Measurements from ENCODE around the gene GPM6B. TPM values are rescaled to one million over a fixed set of nuclear protein-coding genes. Genes with fewer than 3 reads are reported as not detected.

Gene GPM6B
- total RNA-seq, 2 experiments from 2014 or later, result not detected

- peaks cover 4% of the 10 kb centered on the region for H3K4me1 ChIP-seq (ENCODE audit: insufficient read depth, low read length, poor library complexity, severe bottlenecking)
- no peak overlapping the region for H2AFZ ChIP-seq (ENCODE audit: low read length)
- no peaks in the 10 kb centered on the region for H3K79me2 ChIP-seq (ENCODE audit: insufficient read depth, low read depth, low read length)
- H3K4me3 ChIP-seq (ENCODE audit: low read depth, low read length, poor library complexity, severe bottlenecking), result no peak overlapping the region
- intact Hi-C loops (cut with micrococcal nuclease; ENCODE audit: unreplicated experiment), result no loop called here
- BruUV-seq (replicated peaks), result no TSS peak
- no peak overlapping the region for H3K4me2 ChIP-seq (ENCODE audit: low read length)
- no peaks in the 10 kb centered on the region for H4K20me1 ChIP-seq (ENCODE audit: insufficient read depth, low read length)
- DNase-seq (ENCODE audit: low spot score), result no peak
- no peak overlapping the region for H3K27ac ChIP-seq (ENCODE audit: low read depth, low read length, poor library complexity, severe bottlenecking)
- H3K9me2 ChIP-seq (ENCODE audit: insufficient read depth, low read length), result no peaks in the 10 kb centered on the region
- no peaks in the 10 kb centered on the region for H3K36me3 ChIP-seq (ENCODE audit: insufficient read depth, low read length)
- POLR2A ChIA-PET, result no interaction called here
- no peaks in the 10 kb centered on the region for H3K9me3 ChIP-seq (ENCODE audit: low read length)
- CTCF ChIA-PET (ENCODE audit: unreplicated experiment), result no interaction called here
- TF ChIP-seq CTCF (conservative IDR thresholded peaks at IDR 0.05; ENCODE audit: low read length) (no peak), EZH2phosphoT487 (IDR thresholded peaks at IDR 0.05; ENCODE audit: borderline replicate concordance, low read depth, low read length) (no peak)
Measured at GRCh38 chrX:13808865-13809264, 8.0 kb downstream of the GPM6B start.

- Histone ChIP-seq H3K9me2 (ENCODE audit: insufficient read depth, low read length) (no peaks in the 10 kb centered on the region), H3K4me2 (ENCODE audit: low read length) (no peak overlapping the region), H3K27ac (ENCODE audit: low read depth, low read length, poor library complexity, severe bottlenecking) (no peak overlapping the region), H4K20me1 (ENCODE audit: insufficient read depth, low read length) (no peaks in the 10 kb centered on the region), H2AFZ (ENCODE audit: low read length) (no peak overlapping the region), H3K9me3 (ENCODE audit: low read length) (no peaks in the 10 kb centered on the region), H3K79me2 (ENCODE audit: insufficient read depth, low read depth, low read length) (no peaks in the 10 kb centered on the region), H3K4me1 (ENCODE audit: insufficient read depth, low read length, poor library complexity, severe bottlenecking) (peaks cover 4% of the 10 kb centered on the region), H3K4me3 (ENCODE audit: low read depth, low read length, poor library complexity, severe bottlenecking) (no peak overlapping the region), H3K36me3 (ENCODE audit: insufficient read depth, low read length) (no peaks in the 10 kb centered on the region)
- ChIA-PET POLR2A (no interaction called here), CTCF (ENCODE audit: unreplicated experiment) (no interaction called here)
- no TSS peak for BruUV-seq (replicated peaks)
- intact Hi-C loops (cut with micrococcal nuclease; ENCODE audit: unreplicated experiment), result no loop called here
- DNase-seq (ENCODE audit: low spot score), result no peak
- TF ChIP-seq EZH2phosphoT487 (IDR thresholded peaks at IDR 0.05; ENCODE audit: borderline replicate concordance, low read depth, low read length) (no peak), CTCF (conservative IDR thresholded peaks at IDR 0.05; ENCODE audit: low read length) (no peak)
Measured at GRCh38 chrX:13808293-13808692, 8.6 kb downstream of the GPM6B start.

GRCh38 chrX:13805241-13805640, 11.7 kb downstream of the GPM6B start:
- H2AFZ ChIP-seq (ENCODE audit: low read length), result no peak overlapping the region
- no peaks in the 10 kb centered on the region for H3K9me2 ChIP-seq (ENCODE audit: insufficient read depth, low read length)
- intact Hi-C loops (cut with micrococcal nuclease; ENCODE audit: unreplicated experiment), result no loop called here
- no peak overlapping the region for H3K4me2 ChIP-seq (ENCODE audit: low read length)
- H3K27ac ChIP-seq (ENCODE audit: low read depth, low read length, poor library complexity, severe bottlenecking), result no peak overlapping the region
- DNase-seq (ENCODE audit: low spot score), result peak; percentile 13
- BruUV-seq (replicated peaks), result no TSS peak
- H3K9me3 ChIP-seq (ENCODE audit: low read length), result no peaks in the 10 kb centered on the region
- TF ChIP-seq CTCF (conservative IDR thresholded peaks at IDR 0.05; ENCODE audit: low read length), result peak; percentile 35; the same call in 1 of the 2 replicates
- TF ChIP-seq EZH2phosphoT487 (IDR thresholded peaks at IDR 0.05; ENCODE audit: borderline replicate concordance, low read depth, low read length), result no peak
- H3K36me3 ChIP-seq (ENCODE audit: insufficient read depth, low read length), result no peaks in the 10 kb centered on the region
- no peaks in the 10 kb centered on the region for H3K79me2 ChIP-seq (ENCODE audit: insufficient read depth, low read depth, low read length)
- no peaks in the 10 kb centered on the region for H4K20me1 ChIP-seq (ENCODE audit: insufficient read depth, low read length)
- no peak overlapping the region for H3K4me3 ChIP-seq (ENCODE audit: low read depth, low read length, poor library complexity, severe bottlenecking)
- POLR2A ChIA-PET, result no interaction called here
- CTCF ChIA-PET (ENCODE audit: unreplicated experiment), result no interaction called here
- H3K4me1 ChIP-seq (ENCODE audit: insufficient read depth, low read length, poor library complexity, severe bottlenecking), result peaks cover 4% of the 10 kb centered on the region
